SK-N-DZ (cell line): ENCODE results near the gene DZIP3.
A peak's percentile ranks its signal among the peaks of the same experiment; 100 is the strongest.
"Not testable (repeated sequence)": the region's sequence is repeated elsewhere in the genome, so short reads cannot be mapped to it uniquely, and the experiment has no call there.

Experiments
- DNase-seq: peaks from one replicate; pipeline ENCODE4 v3.0.0-alpha.2; 2015; ENCODE audit warnings: low spot score
- small RNA-seq, 2 experiments: library from RNA; depleted of rRNA; stranded (forward); fragments of <200 nt; gene quantifications; one replicate each; pipeline ENCODE3, GENCODE V24; 2014

Gene DZIP3

DNA sequence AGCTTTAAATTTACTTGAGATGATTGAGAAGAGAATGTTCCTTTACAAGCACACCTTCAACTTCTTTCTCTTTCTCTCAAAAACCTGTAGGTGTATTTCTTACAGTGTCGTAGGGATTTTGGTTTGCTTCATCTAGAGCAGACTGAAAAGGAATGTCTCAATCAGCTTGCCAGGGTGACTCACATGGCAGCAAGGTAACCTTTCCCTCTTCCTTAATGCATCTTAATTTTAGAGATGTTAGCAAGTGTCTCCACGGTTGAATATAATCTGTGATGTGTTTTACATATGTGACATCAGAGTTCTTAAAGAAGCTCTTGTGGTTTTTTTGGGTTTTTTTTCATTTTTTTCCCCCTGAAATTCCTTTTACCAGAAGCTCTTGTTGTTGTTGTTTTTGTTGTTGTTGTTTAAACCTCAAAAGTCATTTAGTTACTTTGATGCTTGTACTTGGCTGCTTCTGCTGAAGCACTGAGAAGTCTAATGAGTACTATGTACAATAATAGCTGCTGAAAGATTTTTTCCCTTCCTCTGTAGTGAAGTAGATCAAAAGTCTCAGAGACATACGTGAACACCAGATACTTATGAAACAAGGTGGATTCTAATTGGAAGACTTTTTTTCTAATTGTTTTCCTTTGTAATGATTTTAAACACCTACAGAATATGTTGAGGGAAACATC is 84.6 kb downstream of the DZIP3 start:
- DNase-seq = no peak

DNA sequence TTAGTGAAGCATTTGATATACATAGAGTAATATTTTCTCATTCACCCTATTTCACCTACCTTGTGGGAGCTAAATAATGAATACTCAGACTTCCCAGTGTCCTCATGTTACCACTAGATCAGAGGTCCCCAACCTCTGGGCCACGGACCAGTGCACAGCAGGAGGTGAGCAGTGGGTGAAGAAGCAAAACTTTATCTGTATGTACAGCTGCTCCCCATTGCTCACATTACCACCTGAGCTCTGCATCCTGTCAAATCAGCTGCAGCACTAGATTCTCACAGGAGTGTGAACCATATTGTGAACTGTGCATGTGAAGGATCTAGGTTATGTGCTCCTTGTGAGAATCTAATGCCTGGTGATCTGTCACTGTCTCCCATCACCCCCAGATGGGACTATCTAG is 88.3 kb downstream of the DZIP3 start:
- no peak for DNase-seq

DNA sequence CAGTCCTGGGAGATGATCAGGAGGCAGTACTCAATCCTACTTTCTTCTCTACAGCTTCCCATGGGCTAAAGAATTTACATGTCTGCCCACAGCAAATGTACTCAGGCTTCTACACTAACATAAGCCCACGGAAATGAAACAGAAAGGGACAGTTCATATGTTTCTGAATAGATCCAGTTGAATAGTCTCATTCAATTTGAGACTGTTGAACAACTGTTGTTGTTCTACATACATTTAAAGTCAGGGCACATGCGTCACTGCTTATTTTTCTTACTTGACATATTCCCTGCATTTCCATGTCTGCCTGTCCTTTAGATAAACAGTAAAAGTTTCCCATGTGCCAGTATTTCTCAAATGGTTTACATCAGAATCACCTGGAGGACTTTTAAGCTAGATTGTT is 102.8 kb downstream of the DZIP3 start:
- not testable (repeated sequence) for DNase-seq

DNA sequence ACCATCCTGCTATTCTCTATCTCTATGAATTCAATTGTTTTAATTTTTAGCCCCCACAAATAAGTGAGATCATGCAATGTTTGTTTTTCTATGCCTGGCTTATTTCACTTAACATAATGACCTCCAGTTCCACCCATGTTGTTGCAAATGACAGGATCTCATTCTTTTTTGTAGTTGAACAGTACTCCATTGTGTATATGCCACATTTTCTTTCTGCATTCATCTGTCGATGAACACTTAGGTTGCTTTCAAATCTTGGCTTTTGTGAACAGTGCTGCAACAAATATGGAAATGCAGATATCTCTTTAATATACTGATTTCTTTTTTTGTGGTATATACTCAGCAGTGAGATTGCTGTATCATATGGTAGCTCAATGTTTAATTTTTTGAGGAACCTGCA is 108.9 kb downstream of the DZIP3 start:
- no peak for DNase-seq

DNA sequence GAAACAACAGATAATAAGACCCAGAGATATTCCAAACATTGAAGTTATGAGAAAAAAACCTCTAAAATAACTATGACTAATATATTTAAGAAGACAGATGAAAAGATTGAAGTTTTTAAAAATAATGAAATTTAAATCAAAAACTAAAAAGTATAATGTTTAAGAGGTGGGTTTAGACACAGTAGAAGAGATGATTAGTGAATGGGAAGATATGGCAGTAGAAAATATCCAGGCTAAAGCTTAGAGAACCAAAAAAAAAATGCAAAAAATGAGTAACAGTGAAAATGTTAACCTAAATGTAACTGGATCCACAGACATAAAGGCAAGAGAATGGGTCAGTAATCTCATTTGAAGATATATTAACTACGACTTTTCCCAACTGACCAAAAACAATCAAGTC is 115.5 kb downstream of the DZIP3 start:
- no peak for DNase-seq

DNA sequence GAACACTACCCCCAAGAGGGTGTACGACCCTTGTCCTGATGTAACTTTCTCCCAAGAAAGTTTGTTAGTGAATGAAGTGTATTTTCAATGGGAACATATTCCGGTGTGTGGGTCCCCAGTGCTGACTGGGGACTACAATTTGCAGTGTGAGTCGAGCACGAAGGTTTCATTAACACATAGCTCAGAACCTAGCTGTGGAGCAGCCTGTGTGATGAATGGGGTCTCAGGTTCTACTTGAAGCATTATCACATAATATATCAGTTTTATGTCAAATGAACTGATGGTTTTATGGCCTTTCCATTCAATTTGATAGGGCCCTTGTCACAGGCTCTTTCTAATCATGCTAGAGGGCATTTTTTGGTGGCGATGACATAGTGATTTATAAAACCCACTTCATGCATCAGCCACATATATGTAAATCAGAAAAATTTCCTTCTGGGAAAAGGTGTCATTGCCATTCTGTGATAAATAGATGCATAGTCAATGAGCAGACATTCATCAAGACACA is 123.5 kb downstream of the DZIP3 start:
- no peak for DNase-seq

DNA sequence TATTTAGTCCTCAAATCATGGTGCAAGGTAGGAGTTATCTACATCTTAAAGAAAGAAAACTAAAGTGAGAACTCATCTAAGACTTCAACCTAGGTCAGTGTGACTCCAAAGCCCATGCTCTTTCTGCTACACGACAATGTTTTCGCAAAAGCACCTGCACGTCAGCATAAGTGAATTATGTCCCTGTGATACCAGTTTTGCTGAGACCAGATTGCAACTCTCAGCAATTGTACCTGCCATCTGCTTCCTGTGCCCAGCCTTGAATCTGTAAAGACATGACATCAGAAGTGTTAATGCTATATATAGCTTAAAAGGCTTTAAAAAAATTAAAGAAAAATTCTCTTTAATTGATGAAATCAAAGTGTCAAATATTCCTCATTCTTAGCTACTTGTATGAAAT is 124.3 kb downstream of the DZIP3 start:
- DNase-seq = peak; percentile 35

DNA sequence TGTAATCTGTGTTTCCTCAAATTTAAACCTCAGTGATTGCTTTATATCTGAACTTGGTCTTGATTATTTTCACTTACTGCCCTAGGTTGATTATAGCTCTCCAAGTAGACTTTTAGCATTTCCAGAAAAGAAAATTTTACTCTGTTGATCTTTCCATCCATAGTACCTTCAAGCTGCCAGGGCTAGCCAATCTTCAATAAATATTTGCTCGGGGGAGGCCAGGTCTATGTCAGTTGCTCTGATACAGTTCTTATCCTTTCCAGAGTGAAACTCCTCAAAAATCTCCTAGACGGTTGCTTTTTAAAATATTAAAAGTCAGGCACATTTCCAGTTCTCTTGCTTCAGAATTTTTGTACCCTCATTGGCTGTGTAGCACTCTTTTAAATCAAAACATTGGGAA is 128.9 kb downstream of the DZIP3 start:
- no peak for DNase-seq

DNA sequence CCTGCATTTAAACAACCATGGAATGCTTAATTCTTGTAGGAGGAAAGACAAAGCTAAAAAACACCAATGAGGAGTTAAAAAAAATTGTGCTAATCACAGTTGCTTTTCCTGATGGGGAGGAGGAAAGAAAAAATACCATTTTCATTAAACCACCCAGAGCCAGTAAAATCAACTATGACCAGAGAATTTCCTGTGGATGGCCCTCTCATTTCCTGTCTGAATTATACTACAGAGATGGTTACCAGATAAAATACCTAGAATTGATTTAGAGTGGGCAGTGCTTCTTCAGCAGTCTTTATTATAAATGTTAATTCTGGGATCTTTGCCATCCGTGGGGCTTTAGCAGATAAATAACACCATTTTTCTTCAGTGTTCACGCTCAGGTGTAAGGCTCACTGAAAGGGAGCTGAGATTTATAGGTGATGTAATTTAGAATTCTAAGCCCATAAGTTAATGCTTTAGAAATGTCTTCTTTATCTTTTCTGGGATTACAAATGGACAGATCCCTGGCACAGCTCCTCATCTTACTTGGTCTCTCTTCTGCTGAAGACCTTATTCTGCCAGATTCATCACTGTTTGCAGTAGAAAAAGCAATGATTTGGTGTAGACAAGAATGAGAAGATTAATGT is 129.8 kb downstream of the DZIP3 start:
- DNase-seq = no peak

DNA sequence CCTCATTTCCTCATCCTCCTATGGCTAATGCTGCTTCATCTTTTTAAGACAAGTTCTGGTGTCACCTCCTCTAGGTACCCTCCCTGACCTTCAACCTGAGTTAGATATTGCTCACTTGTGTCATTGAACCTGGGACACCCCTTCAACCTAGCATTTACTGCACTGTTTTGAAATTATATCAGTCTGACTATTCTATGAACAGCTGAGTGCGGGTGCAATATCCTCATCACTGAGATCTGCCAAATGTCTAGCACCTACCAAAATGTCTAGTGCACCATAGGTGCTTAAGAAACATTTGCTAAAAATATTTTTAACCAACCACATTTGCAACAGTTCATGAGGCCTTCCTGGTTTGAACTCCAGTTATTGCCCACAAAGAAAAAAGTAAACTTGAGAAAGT is 133.2 kb downstream of the DZIP3 start:
- no peak for DNase-seq

DNA sequence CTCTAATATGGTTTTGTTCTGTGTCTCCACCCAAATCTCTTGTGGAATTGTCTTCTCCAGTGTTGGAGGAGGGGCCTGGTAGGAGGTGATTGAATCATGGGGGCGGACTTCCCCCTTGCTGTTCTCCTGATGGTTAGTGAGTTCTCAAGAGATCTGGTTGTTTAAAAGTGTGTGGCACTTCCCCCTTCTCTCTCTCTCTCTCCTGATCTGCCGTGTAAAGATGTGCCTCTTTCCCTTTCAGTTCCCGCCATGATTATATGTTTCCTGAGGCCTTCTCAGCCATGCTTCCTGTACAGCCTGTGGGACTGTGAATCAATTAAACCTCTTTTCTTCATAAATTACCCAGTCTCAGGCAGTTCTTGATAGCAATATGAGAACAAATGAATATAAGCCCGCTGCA is 134.6 kb downstream of the DZIP3 start:
- no peak for DNase-seq

DNA sequence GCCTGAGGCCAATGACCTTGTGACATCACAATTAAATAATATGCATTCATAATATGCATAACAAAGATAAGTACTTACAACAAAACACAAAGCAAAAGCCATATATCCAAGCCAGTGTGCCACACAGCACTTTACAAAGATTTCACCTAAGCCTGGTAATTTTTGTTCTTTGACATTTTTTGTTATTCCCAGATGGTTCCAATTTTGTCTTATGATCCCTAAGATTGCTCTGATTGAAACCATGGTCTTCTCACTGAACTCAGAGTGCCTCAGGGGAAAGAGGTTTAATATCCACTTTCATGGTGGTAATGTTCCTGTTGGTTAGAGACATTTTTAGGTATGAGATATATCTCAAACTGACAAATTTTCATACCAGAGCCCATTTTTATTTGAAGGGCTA is 138.6 kb downstream of the DZIP3 start:
- DNase-seq = no peak

DNA sequence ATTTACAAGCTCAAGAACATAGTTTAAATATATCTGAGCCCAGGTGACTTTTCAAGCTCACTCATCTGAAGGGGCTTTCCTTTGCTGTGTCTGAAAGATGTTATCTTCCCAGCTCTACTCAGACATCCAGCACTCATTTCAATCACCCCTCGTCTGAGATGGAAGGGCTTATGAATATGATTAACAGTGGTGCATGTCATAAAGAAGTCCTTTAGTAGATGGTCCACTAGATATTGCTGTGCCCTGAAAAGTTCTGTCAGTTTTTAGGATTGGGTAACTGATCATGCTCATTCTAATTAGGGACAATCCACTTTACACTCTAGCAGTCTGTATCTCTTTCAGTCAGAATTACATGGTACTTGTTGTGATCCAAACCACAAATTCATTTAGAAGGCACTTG is 139.4 kb downstream of the DZIP3 start:
- DNase-seq = peak; percentile 35

DNA sequence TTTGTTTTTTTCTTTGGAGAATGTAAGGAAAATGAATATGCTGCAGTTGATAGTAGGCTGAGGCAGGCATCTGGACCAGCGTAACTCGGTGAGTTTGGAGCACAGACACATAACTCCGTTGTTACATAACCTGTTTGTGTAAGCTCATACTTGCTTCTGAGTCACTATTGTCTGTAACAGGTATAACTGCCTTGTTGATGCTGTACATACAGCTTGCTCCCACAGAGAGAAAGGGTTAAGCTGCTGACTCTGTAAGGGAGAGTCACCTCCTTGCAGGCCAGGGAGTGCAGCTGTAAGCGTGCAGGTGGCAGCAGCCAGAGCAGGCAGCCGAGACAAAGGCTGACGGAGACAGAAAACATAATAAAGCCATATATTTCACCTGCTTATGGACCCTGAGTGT is 147.3 kb downstream of the DZIP3 start:
- DNase-seq = no peak

DNA sequence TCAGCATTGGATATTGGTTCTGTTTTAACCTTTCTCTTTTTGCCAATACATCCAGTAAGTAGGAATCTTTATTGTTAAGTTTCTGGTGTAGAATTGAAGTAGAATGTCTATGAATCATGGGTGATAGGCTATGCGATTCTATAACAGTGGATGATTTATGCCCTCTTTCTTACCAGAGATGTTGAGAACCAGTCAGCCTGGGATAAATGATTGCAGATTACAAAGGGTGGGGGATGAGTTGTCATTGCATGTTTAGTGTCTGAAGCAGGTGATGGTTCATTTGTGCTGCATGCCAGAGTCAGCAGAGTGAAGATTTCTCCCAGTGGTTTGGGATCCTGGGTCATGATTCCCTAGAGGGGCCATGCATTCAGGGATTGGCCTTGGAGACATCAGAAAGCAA is 153.4 kb downstream of the DZIP3 start:
- no peak for DNase-seq

Small RNAs within 50 kb of the gene (small RNA-seq; reads per million reads assigned to genes)
- gene AC092185.1 (0 reads per million in 2 experiments), gene RF00156 (0.03 to 0.04 reads per million in 2 experiments)
